GM12878 (cell line): ENCODE data around the gene WIPF2. TPM values are rescaled to one million over a fixed set of nuclear protein-coding genes. Genes with fewer than 3 reads are reported as not detected.
A peak's percentile ranks its signal among the peaks of the same experiment; 100 is the strongest.

ENCODE experiments used
- ATAC-seq: fragments of 200-7000 bp; cut with Tn5 transposase; 3 replicates; pipeline ENCODE4 v1.9.1; 2020; ENCODE audit warnings: mild to moderate bottlenecking, moderate library complexity
- BruUV-seq: library from RNA; stranded (reverse); fragments of 400-500 nt; replicated peaks from 2 replicates; lab custom pipeline; 2021; lab: Mats Ljungman, UMichigan
- CTCF ChIA-PET: fragments of 300-600 bp; sonication (Branson Sonifier 250); formaldehyde crosslinking; extraction: SDS; loops from one replicate; lab custom pipeline; 2021; ENCODE audit warnings: inconsistent platforms; lab: Yijun Ruan, JAX
- POLR2A ChIA-PET: fragments of 350-600 bp; formaldehyde crosslinking; extraction: SDS; loops from one replicate; lab custom pipeline; 2021; ENCODE audit warnings: inconsistent platforms; lab: Charles Lee
- RAD21 ChIA-PET: fragments of 300-600 bp; sonication (Branson Sonifier 250); formaldehyde crosslinking; loops from one replicate; lab custom pipeline; 2023; ENCODE audit warnings: antibody characterized with exemption; ENCODE audit not compliant: unreplicated experiment; lab: Charles Lee
- SMC1A ChIA-PET: fragments of 300-600 bp; sonication (Branson Sonifier 250); formaldehyde crosslinking; loops from one replicate; lab custom pipeline; 2023; ENCODE audit not compliant: unreplicated experiment, uncharacterized antibody; lab: Charles Lee
- DNase-seq: peaks from one replicate; pipeline ENCODE4 v3.0.0-alpha.2; 2011; ENCODE audit warnings: low read depth, low spot score
- FAIRE-seq: peaks from 3 replicates; lab custom pipeline; 2011; peaks lifted over from hg19 to GRCh38; lab: Jason Lieb, UNC
- H2AFZ ChIP-seq: 2 replicates; pipeline ENCODE4 v1.6.0; 2011; ENCODE audit warnings: low read depth, low read length, control low read depth; ENCODE audit not compliant: control insufficient read depth
- H3K27ac ChIP-seq: 2 replicates; pipeline ENCODE4 v1.5.1; 2011; ENCODE audit warnings: control low read depth; ENCODE audit not compliant: control insufficient read depth, insufficient read depth
- H3K27me3 ChIP-seq, 2 experiments: replicated peaks in 1 of 2; 2 replicates each; pipeline versions ENCODE4 v1.6.0 to v1.6.1; 2011; ENCODE audit warnings: low read length in 1 of 2; ENCODE audit not compliant: control insufficient read depth in 2 of 2, insufficient read depth in 2 of 2
- H3K36me3 ChIP-seq, 2 experiments: 2 replicates each; pipeline ENCODE4 v1.5.1; 2011; ENCODE audit warnings: low read length in 1 of 2; ENCODE audit not compliant: control insufficient read depth in 2 of 2, insufficient read depth in 2 of 2
- H3K4me1 ChIP-seq: 2 replicates; pipeline ENCODE4 v1.6.1; 2011; ENCODE audit warnings: mild to moderate bottlenecking, low read length, moderate library complexity, mixed read lengths; ENCODE audit not compliant: control insufficient read depth, insufficient read depth
- H3K4me2 ChIP-seq: 2 replicates; pipeline ENCODE4 v1.6.0; 2011; ENCODE audit warnings: control low read depth; ENCODE audit not compliant: control insufficient read depth, insufficient read depth
- H3K4me3 ChIP-seq: fragments of 200-600 bp; sonication (generic); 2 replicates; pipeline ENCODE4 v1.5.1; 2016
- H3K79me2 ChIP-seq: 2 replicates; pipeline ENCODE4 v1.6.0; 2011; ENCODE audit warnings: low read length; ENCODE audit not compliant: control insufficient read depth, insufficient read depth
- H3K9ac ChIP-seq: 2 replicates; pipeline ENCODE4 v1.8.0; 2011; ENCODE audit warnings: low read length, control low read depth, mixed read lengths; ENCODE audit not compliant: control insufficient read depth, insufficient read depth
- H3K9me3 ChIP-seq: replicated peaks from 3 replicates; pipeline ENCODE4 v1.5.1; 2011; ENCODE audit warnings: mild to moderate bottlenecking, low read length; ENCODE audit not compliant: control insufficient read depth, insufficient read depth
- H4K20me1 ChIP-seq: 2 replicates; pipeline ENCODE4 v1.6.0; 2011; ENCODE audit not compliant: control insufficient read depth, insufficient read depth
- BHLHE40 ChIP-seq, 2 experiments: fragments of 450-650 bp in 1 of 2; IDR thresholded peaks; 2 replicates each; pipeline ENCODE4 v1.6.1; 2011 to 2017; ENCODE audit warnings: low read depth in 2 of 2, borderline replicate concordance in 1 of 2, improper control_type of control experiment in 1 of 2, low read length in 1 of 2, mild to moderate bottlenecking in 1 of 2
- CBX5 ChIP-seq: sonication (generic); IDR thresholded peaks from 2 replicates; pipeline ENCODE4 v1.6.1; 2016; ENCODE audit warnings: low read depth, moderate library complexity, mild to moderate bottlenecking, inconsistent platforms
- ESRRA ChIP-seq: IDR thresholded peaks from 2 replicates; pipeline ENCODE4 v1.6.1; 2012; ENCODE audit warnings: mild to moderate bottlenecking, low read length, improper control_type of control experiment
- JUND ChIP-seq: IDR thresholded peaks from 2 replicates; pipeline ENCODE4 v1.6.1; 2012; ENCODE audit warnings: low read depth, mild to moderate bottlenecking, low read length, improper control_type of control experiment, moderate library complexity
- NR2C2 ChIP-seq: IDR thresholded peaks from 2 replicates; pipeline ENCODE4 v1.6.1; 2011; ENCODE audit warnings: borderline replicate concordance, low read depth; ENCODE audit not compliant: control insufficient read depth, insufficient read length
- NR2F1 ChIP-seq: fragments of 450-650 bp; conservative IDR thresholded peaks from 2 replicates; pipeline ENCODE4 v1.6.1; 2017; ENCODE audit warnings: mild to moderate bottlenecking
- PAX8 ChIP-seq: fragments of 450-650 bp; IDR thresholded peaks from 2 replicates; pipeline ENCODE4 v1.6.1; 2017; ENCODE audit warnings: mild to moderate bottlenecking, moderate library complexity
- POLR2A ChIP-seq: IDR thresholded peaks from 2 replicates; pipeline ENCODE4 v1.6.1; 2011; ENCODE audit warnings: low read depth, mild to moderate bottlenecking, low read length
- RELA ChIP-seq: fragments of 450-650 bp; IDR thresholded peaks from 2 replicates; pipeline ENCODE4 v1.8.0; 2014; ENCODE audit warnings: borderline replicate concordance; ENCODE audit not compliant: partially characterized antibody
- SMAD5 ChIP-seq: IDR thresholded peaks from 2 replicates; pipeline ENCODE4 v1.6.1; 2016; ENCODE audit warnings: antibody characterized with exemption, low read depth
- SRF ChIP-seq, 2 experiments: IDR thresholded peaks; 2 replicates each; pipeline ENCODE4 v1.6.1; 2011; ENCODE audit warnings: low read depth in 2 of 2, low read length in 2 of 2, mild to moderate bottlenecking in 1 of 2, moderate library complexity in 1 of 2
- SUZ12 ChIP-seq: fragments of 200-600 bp; sonication (generic); IDR thresholded peaks from one replicate; pipeline ENCODE4 v1.6.1; 2018; ENCODE audit warnings: antibody characterized with exemption, mild to moderate bottlenecking; ENCODE audit not compliant: unreplicated experiment
- TCF12 ChIP-seq: IDR thresholded peaks from 2 replicates; pipeline ENCODE4 v1.6.1; 2011; ENCODE audit warnings: low read depth, mild to moderate bottlenecking, low read length
- WGBS: methylation state at CpG from one replicate; pipeline ENCODE4 v1.1.6; 2016; ENCODE audit warnings: low lambda C conversion rate; ENCODE audit not compliant: insufficient replicate concordance, insufficient coverage; ENCODE audit errors: missing lambda C conversion rate; 5-methylcytosine and 5-hydroxymethylcytosine counted together
- in situ Hi-C: fragments of 300-500 bp; cut with MboI; formaldehyde crosslinking; loops from 9 replicates; pipeline ENCODE4 v1.14.3; 2018; ENCODE audit warnings: mixed read lengths
- intact Hi-C: fragments of 100-400 bp; cut with micrococcal nuclease; formaldehyde crosslinking; loops from one replicate; pipeline ENCODE4 v1.14.2; 2022; ENCODE audit not compliant: unreplicated experiment
- polyA plus RNA-seq, 11 experiments: library from polyadenylated mRNA; depleted of rRNA in 4 of 11; unstranded in 6 of 11; stranded (reverse) in 5 of 11; fragments of >200 nt; fragmentation: Nextera tagmentation in 4 of 11; fragmentation: Illumina TruSeq in 1 of 11; extraction: Ambion mirVana in 4 of 11; extraction: Trizol in 1 of 11; gene quantifications; 1 replicate in 1 of 11; 2 replicates in 10 of 11; pipeline versions ENCODE4 v1.2.1 to v1.2.3, GENCODE V29; 2011 to 2016; ENCODE audit warnings: inconsistent platforms in 2 of 11, missing spikeins in 2 of 11, low read depth in 1 of 11
- total RNA-seq, 4 experiments: library from RNA; depleted of rRNA in 3 of 4; stranded (reverse); fragments of >200 nt in 3 of 4; fragmentation: Illumina TruSeq in 1 of 4; extraction: Trizol in 1 of 4; gene quantifications; 2 replicates each; pipeline versions ENCODE4 v1.2.1 to v1.2.3, GENCODE V29; 2013 to 2021
- TF ChIP-seq, protein P1 (sequence below): fragments of 450-650 bp; conservative IDR thresholded peaks from 2 replicates; pipeline ENCODE4 v1.6.1; 2017; ENCODE audit warnings: mild to moderate bottlenecking, moderate library complexity
- TF ChIP-seq, protein P2 (sequence below): IDR thresholded peaks from 2 replicates; pipeline ENCODE4 v1.6.1; 2011; ENCODE audit warnings: low read depth, mild to moderate bottlenecking, low read length, moderate library complexity, borderline replicate concordance; ENCODE audit errors: extremely low read depth
- TF ChIP-seq, protein P3 (sequence below): fragments of 450-650 bp; IDR thresholded peaks from 2 replicates; pipeline ENCODE4 v1.6.1; 2016; ENCODE audit warnings: mild to moderate bottlenecking
- TF ChIP-seq, protein P4 (sequence below): fragments of 450-650 bp; IDR thresholded peaks from 2 replicates; pipeline ENCODE4 v1.6.1; 2016; ENCODE audit warnings: mild to moderate bottlenecking
- TF ChIP-seq, protein P5 (sequence below): IDR thresholded peaks from 2 replicates; pipeline ENCODE4 v1.6.1; 2011; ENCODE audit warnings: borderline replicate concordance, low read depth, mild to moderate bottlenecking, moderate library complexity, mixed read lengths, low read length; ENCODE audit not compliant: insufficient read depth; ENCODE audit errors: extremely low read length

The WIPF2 gene
- total and polyA plus RNA-seq, 10 of the 15 experiments (the other 5 are each of a cell fraction or from before 2014, with no cell fraction given): 4.2 to 20.8 (median 7.1) TPM

DNA sequence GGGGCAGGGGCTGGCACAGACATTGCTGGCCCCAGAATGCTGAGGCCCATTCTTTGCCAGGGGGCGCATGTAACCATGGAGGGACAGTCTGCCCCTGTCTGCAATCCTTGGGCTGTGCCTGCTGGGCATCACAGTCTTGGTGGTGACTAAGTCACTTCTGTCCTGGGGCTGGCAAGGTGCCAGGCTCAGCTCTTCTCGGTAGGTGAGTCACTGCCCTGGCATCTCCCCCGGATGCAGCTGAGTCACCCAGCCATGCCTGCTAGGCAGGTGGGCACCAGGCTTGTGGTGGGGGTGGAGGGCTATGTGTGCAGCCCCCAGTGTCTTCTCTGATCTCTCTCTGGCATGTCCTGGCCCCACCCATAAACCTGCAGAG is 95.5 kb downstream of the WIPF2 start:
- ATAC-seq: no peak
- Histone ChIP-seq H3K4me1 (peaks cover 56% of the 10 kb centered on the region), H3K9ac (no peak overlapping the region), H3K27ac (no peak overlapping the region), H3K4me3 (no peak overlapping the region), H3K4me2 (no peak overlapping the region), H3K9me3 (no peaks in the 10 kb centered on the region), H2AFZ (no peak overlapping the region), H3K36me3 (no peaks in the 10 kb centered on the region; a peak in 1 of 4 replicates), H3K27me3 (no peaks in the 10 kb centered on the region), H4K20me1 (no peaks in the 10 kb centered on the region), H3K79me2 (peaks cover 17% of the 10 kb centered on the region)
- ChIA-PET CTCF (interaction anchor here (1.4 to 5.5 kb wide), 4 partner anchors 10 to 40 kb away, joined by 5 to 23 read pairs (median 7); no protein-coding TSS in a partner anchor), RAD21 (interaction anchor here (1.5 to 18.7 kb wide), 3 partner anchors 12 to 40 kb away, joined by 5 to 271 read pairs (median 6); no protein-coding TSS in a partner anchor), POLR2A (interaction anchor here (9.8 kb wide), 1 partner anchor 10 kb away, joined by 123 read pairs; no protein-coding TSS in a partner anchor), SMC1A (no interaction called here)
- BruUV-seq: no TSS peak
- in situ Hi-C loops (no loop called here), intact Hi-C loops (loop anchor here (10.0 kb wide), 1 partner anchor 100 kb away; the partner anchor contains the start of gene TOP2A)
- 0% methylated on average over 3 of the region's 3 CpGs for WGBS
- FAIRE-seq: no peak
- DNase-seq: no peak
- TF ChIP-seq BHLHE40 (IDR thresholded peaks at IDR 0.05; ENCODE audit: borderline replicate concordance in 1 of 2, low read depth in 2 of 2, low read length in 1 of 2) (0 out of 4 replicates have a peak, but pooled peaks of 1 of the 2 experiments have one; percentile 13), NR2F1 (no peak), SUZ12 (no peak), TCF12 (no peak), NR2C2 (no peak), SMAD5 (no peak), SRF (IDR thresholded peaks at IDR 0.05; ENCODE audit: low read depth in 2 of 2, low read length in 2 of 2) (no peak), RELA (no peak), PAX8 (no peak), POLR2A (no peak), ESRRA (no peak), CBX5 (no peak), JUND (no peak)
- TF ChIP-seq, protein P1, sequence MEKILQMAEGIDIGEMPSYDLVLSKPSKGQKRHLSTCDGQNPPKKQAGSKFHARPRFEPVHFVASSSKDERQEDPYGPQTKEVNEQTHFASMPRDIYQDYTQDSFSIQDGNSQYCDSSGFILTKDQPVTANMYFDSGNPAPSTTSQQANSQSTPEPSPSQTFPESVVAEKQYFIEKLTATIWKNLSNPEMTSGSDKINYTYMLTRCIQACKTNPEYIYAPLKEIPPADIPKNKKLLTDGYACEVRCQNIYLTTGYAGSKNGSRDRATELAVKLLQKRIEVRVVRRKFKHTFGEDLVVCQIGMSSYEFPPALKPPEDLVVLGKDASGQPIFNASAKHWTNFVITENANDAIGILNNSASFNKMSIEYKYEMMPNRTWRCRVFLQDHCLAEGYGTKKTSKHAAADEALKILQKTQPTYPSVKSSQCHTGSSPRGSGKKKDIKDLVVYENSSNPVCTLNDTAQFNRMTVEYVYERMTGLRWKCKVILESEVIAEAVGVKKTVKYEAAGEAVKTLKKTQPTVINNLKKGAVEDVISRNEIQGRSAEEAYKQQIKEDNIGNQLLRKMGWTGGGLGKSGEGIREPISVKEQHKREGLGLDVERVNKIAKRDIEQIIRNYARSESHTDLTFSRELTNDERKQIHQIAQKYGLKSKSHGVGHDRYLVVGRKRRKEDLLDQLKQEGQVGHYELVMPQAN: no peak
- TF ChIP-seq, protein P2, sequence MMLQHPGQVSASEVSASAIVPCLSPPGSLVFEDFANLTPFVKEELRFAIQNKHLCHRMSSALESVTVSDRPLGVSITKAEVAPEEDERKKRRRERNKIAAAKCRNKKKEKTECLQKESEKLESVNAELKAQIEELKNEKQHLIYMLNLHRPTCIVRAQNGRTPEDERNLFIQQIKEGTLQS: no peak
- TF ChIP-seq, protein P3, sequence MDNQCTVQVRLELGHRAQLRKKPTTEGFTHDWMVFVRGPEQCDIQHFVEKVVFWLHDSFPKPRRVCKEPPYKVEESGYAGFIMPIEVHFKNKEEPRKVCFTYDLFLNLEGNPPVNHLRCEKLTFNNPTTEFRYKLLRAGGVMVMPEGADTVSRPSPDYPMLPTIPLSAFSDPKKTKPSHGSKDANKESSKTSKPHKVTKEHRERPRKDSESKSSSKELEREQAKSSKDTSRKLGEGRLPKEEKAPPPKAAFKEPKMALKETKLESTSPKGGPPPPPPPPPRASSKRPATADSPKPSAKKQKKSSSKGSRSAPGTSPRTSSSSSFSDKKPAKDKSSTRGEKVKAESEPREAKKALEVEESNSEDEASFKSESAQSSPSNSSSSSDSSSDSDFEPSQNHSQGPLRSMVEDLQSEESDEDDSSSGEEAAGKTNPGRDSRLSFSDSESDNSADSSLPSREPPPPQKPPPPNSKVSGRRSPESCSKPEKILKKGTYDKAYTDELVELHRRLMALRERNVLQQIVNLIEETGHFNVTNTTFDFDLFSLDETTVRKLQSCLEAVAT: no peak
- TF ChIP-seq, protein P4, sequence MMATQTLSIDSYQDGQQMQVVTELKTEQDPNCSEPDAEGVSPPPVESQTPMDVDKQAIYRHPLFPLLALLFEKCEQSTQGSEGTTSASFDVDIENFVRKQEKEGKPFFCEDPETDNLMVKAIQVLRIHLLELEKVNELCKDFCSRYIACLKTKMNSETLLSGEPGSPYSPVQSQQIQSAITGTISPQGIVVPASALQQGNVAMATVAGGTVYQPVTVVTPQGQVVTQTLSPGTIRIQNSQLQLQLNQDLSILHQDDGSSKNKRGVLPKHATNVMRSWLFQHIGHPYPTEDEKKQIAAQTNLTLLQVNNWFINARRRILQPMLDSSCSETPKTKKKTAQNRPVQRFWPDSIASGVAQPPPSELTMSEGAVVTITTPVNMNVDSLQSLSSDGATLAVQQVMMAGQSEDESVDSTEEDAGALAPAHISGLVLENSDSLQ: no peak
- TF ChIP-seq, protein P5, sequence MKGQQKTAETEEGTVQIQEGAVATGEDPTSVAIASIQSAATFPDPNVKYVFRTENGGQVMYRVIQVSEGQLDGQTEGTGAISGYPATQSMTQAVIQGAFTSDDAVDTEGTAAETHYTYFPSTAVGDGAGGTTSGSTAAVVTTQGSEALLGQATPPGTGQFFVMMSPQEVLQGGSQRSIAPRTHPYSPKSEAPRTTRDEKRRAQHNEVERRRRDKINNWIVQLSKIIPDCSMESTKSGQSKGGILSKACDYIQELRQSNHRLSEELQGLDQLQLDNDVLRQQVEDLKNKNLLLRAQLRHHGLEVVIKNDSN: no peak
